Liver (tissue), 9 donors: ENCODE measurements around the gene GATA6. TPM values are rescaled to one million over a fixed set of nuclear protein-coding genes. Genes with fewer than 3 reads are reported as not detected.

Experiments
- DNase-seq: peaks from one replicate; pipeline ENCODE4 v3.0.0-alpha.2; 2017; ENCODE audit warnings: low spot score
- H3K27ac ChIP-seq, 2 donors: one replicate each; pipeline ENCODE4 v1.7.0; 2013; ENCODE audit warnings: inconsistent platforms in 2 of 2, low read length in 2 of 2, control low read depth in 1 of 2, low read depth in 1 of 2, mild to moderate bottlenecking in 1 of 2
- H3K27me3 ChIP-seq, 4 donors: one replicate each; pipeline versions ENCODE4 v1.6.1 to v1.7.0; 2013; ENCODE audit warnings: low read length in 3 of 4, inconsistent platforms in 1 of 4, mild to moderate bottlenecking in 1 of 4, moderate library complexity in 1 of 4; ENCODE audit not compliant: control insufficient read depth in 4 of 4, insufficient read depth in 4 of 4
- H3K36me3 ChIP-seq, 4 donors: one replicate each; pipeline versions ENCODE4 v1.6.1 to v1.7.0; 2013; ENCODE audit warnings: low read length in 3 of 4, mild to moderate bottlenecking in 3 of 4, low read depth in 1 of 4, moderate library complexity in 1 of 4; ENCODE audit not compliant: control insufficient read depth in 4 of 4, insufficient read depth in 3 of 4
- H3K4me1 ChIP-seq, 4 donors: one replicate each; pipeline versions ENCODE4 v1.6.1 to v1.7.0; 2013; ENCODE audit warnings: low read length in 3 of 4, mild to moderate bottlenecking in 3 of 4, moderate library complexity in 1 of 4; ENCODE audit not compliant: control insufficient read depth in 4 of 4, insufficient read depth in 4 of 4
- H3K4me3 ChIP-seq, 3 donors: one replicate each; pipeline versions ENCODE4 v1.6.1 to v1.7.0; 2013; ENCODE audit warnings: low read length in 3 of 3, control low read depth in 1 of 3, low read depth in 1 of 3, mild to moderate bottlenecking in 1 of 3
- H3K9ac ChIP-seq, 2 donors: one replicate each; pipeline ENCODE4 v1.7.0; 2013; ENCODE audit warnings: low read length in 2 of 2, mild to moderate bottlenecking in 2 of 2, moderate library complexity in 2 of 2, control low read depth in 1 of 2, low read depth in 1 of 2
- H3K9me3 ChIP-seq, 4 donors: one replicate each; pipeline versions ENCODE4 v1.6.1 to v1.7.0; 2013; ENCODE audit warnings: low read length in 3 of 4; ENCODE audit not compliant: control insufficient read depth in 4 of 4
- EGR1 ChIP-seq, 2 donors: IDR thresholded peaks; 2 replicates each; pipeline ENCODE4 v1.6.1; 2016 to 2018; ENCODE audit warnings: antibody characterized with exemption in 2 of 2, low read depth in 2 of 2
- FOXA1 ChIP-seq: IDR thresholded peaks from 2 replicates; pipeline ENCODE4 v1.6.1; 2016; ENCODE audit warnings: antibody characterized with exemption
- FOXA2 ChIP-seq: IDR thresholded peaks from 2 replicates; pipeline ENCODE4 v1.6.1; 2016; ENCODE audit warnings: antibody characterized with exemption
- GABPA ChIP-seq, 2 donors: IDR thresholded peaks in 1 of 2; conservative IDR thresholded peaks in 1 of 2; 2 replicates each; pipeline ENCODE4 v1.6.1; 2016; ENCODE audit warnings: antibody characterized with exemption in 2 of 2, mild to moderate bottlenecking in 1 of 2, moderate library complexity in 1 of 2
- HNF4A ChIP-seq, 2 donors: conservative IDR thresholded peaks; 2 replicates each; pipeline ENCODE4 v1.6.1; 2016; ENCODE audit warnings: antibody characterized with exemption in 2 of 2, mild to moderate bottlenecking in 2 of 2
- HNF4G ChIP-seq: IDR thresholded peaks from 2 replicates; pipeline ENCODE4 v1.6.1; 2016; ENCODE audit warnings: antibody characterized with exemption
- JUND ChIP-seq, 2 donors: IDR thresholded peaks; 2 replicates each; pipeline ENCODE4 v1.6.1; 2016; ENCODE audit warnings: antibody characterized with exemption in 2 of 2
- NR2F2 ChIP-seq: IDR thresholded peaks from 2 replicates; pipeline ENCODE4 v1.6.1; 2016; ENCODE audit warnings: antibody characterized with exemption
- RAD21 ChIP-seq, 2 donors: IDR thresholded peaks; 2 replicates each; pipeline ENCODE4 v1.6.1; 2016; ENCODE audit warnings: antibody characterized with exemption in 2 of 2, mild to moderate bottlenecking in 2 of 2
- RXRA ChIP-seq, 2 donors: IDR thresholded peaks; 2 replicates each; pipeline ENCODE4 v1.6.1; 2017 to 2018; ENCODE audit warnings: antibody characterized with exemption in 2 of 2, mild to moderate bottlenecking in 1 of 2
- SP1 ChIP-seq: IDR thresholded peaks from 2 replicates; pipeline ENCODE4 v1.6.1; 2018; ENCODE audit warnings: antibody characterized with exemption, mild to moderate bottlenecking
- TAF1 ChIP-seq: conservative IDR thresholded peaks from 2 replicates; pipeline ENCODE4 v1.6.1; 2016; ENCODE audit warnings: antibody characterized with exemption, mild to moderate bottlenecking
- YY1 ChIP-seq: IDR thresholded peaks from 2 replicates; pipeline ENCODE4 v1.6.1; 2016; ENCODE audit warnings: antibody characterized with exemption, mild to moderate bottlenecking
- WGBS: extraction: QIAGEN DNeasy Blood & Tissue Kit; methylation state at CpG from one replicate; pipeline ENCODE4 v1.1.7; 2013; 5-methylcytosine and 5-hydroxymethylcytosine counted together
- polyA plus RNA-seq, 2 donors: library from polyadenylated mRNA; stranded (reverse) in 1 of 2; unstranded in 1 of 2; fragments of 200-250 nt in 1 of 2; fragments of >200 nt in 1 of 2; fragmentation: Nextera tagmentation in 1 of 2; extraction: Ambion mirVana in 1 of 2; gene quantifications; one replicate each; pipeline versions ENCODE4 v1.2.1 to v1.2.3, GENCODE V29; 2013 to 2015
- total RNA-seq, 2 donors: library from RNA; depleted of rRNA; stranded (reverse); fragments of >200 nt; gene quantifications; one replicate each; pipeline ENCODE4 v1.2.3, GENCODE V29; 2014
- TF ChIP-seq, protein P1 (sequence below): IDR thresholded peaks from 2 replicates; pipeline ENCODE4 v1.6.1; 2016; ENCODE audit warnings: antibody characterized with exemption
- TF ChIP-seq, protein P2 (sequence below): IDR thresholded peaks from 2 replicates; pipeline ENCODE4 v1.6.1; 2016; ENCODE audit warnings: antibody characterized with exemption
- TF ChIP-seq, protein P3 (sequence below): fragments of 150-350 bp; IDR thresholded peaks from 2 replicates; pipeline ENCODE4 v1.5.1; 2017; ENCODE audit warnings: improper control_type of control experiment, low read depth, low read length; ENCODE audit not compliant: missing input control
- TF ChIP-seq, protein P4 (sequence below): IDR thresholded peaks from 2 replicates; pipeline ENCODE4 v1.6.1; 2016; ENCODE audit warnings: antibody characterized with exemption, mild to moderate bottlenecking
- donor health status: healthy.
- donor health status: healthy.
- donor health status: healthy.
- donor health status: healthy.
- donor health status: healthy.

GATA6 gene
- total and polyA plus RNA-seq, 4 donors: 1.8 to 6.6 (median 4.9) TPM

DNA sequence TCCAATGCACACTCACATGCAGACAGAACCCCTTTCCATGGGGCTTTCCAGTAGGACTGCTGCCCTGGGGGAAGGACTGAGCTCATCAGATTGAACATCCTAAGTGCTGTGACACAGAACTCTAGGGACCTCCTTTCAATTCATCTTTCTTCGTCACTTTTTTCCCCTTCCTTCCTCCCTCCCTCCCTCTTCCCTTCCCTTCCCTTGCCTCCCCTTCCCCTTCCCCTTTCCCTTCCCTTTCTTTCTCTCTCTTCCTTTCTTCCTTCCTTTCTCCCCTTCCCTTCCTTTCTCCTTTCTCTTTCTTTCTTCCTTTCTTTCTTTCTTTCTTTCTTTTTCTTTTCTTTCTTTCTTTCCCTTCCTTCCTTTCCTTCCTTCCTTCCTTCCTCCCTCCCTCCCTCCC, 39.6 kb upstream of the GATA6 start:
- no peak for DNase-seq
- Histone ChIP-seq H3K4me1 (no peaks in the 10 kb centered on the region), H3K9ac (no peak overlapping the region), H3K27ac (no peak overlapping the region), H3K4me3 (no peak overlapping the region), H3K27me3 (no peaks in the 10 kb centered on the region), H3K9me3 (no peaks in the 10 kb centered on the region), H3K36me3 (no peaks in the 10 kb centered on the region)
- WGBS: 74% methylated on average over 1 of the region's 1 CpG
- TF ChIP-seq, protein P1, sequence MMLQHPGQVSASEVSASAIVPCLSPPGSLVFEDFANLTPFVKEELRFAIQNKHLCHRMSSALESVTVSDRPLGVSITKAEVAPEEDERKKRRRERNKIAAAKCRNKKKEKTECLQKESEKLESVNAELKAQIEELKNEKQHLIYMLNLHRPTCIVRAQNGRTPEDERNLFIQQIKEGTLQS: no peak
- TF ChIP-seq TAF1 (no peak), GABPA (IDR thresholded peaks at IDR 0.05 in 1 of 2, conservative IDR thresholded peaks at IDR 0.05 in 1 of 2) (no peak), NR2F2 (no peak), FOXA1 (no peak), HNF4G (no peak), EGR1 (IDR thresholded peaks at IDR 0.05; ENCODE audit: low read depth in 2 of 2) (no peak), RAD21 (IDR thresholded peaks at IDR 0.05) (no peak), JUND (IDR thresholded peaks at IDR 0.05) (no peak), YY1 (no peak), SP1 (no peak), FOXA2 (no peak), RXRA (IDR thresholded peaks at IDR 0.05) (no peak), HNF4A (conservative IDR thresholded peaks at IDR 0.05) (no peak)
- TF ChIP-seq, protein P2, sequence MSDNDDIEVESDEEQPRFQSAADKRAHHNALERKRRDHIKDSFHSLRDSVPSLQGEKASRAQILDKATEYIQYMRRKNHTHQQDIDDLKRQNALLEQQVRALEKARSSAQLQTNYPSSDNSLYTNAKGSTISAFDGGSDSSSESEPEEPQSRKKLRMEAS: no peak
- TF ChIP-seq, protein P3, sequence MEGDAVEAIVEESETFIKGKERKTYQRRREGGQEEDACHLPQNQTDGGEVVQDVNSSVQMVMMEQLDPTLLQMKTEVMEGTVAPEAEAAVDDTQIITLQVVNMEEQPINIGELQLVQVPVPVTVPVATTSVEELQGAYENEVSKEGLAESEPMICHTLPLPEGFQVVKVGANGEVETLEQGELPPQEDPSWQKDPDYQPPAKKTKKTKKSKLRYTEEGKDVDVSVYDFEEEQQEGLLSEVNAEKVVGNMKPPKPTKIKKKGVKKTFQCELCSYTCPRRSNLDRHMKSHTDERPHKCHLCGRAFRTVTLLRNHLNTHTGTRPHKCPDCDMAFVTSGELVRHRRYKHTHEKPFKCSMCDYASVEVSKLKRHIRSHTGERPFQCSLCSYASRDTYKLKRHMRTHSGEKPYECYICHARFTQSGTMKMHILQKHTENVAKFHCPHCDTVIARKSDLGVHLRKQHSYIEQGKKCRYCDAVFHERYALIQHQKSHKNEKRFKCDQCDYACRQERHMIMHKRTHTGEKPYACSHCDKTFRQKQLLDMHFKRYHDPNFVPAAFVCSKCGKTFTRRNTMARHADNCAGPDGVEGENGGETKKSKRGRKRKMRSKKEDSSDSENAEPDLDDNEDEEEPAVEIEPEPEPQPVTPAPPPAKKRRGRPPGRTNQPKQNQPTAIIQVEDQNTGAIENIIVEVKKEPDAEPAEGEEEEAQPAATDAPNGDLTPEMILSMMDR: no peak
- TF ChIP-seq, protein P4, sequence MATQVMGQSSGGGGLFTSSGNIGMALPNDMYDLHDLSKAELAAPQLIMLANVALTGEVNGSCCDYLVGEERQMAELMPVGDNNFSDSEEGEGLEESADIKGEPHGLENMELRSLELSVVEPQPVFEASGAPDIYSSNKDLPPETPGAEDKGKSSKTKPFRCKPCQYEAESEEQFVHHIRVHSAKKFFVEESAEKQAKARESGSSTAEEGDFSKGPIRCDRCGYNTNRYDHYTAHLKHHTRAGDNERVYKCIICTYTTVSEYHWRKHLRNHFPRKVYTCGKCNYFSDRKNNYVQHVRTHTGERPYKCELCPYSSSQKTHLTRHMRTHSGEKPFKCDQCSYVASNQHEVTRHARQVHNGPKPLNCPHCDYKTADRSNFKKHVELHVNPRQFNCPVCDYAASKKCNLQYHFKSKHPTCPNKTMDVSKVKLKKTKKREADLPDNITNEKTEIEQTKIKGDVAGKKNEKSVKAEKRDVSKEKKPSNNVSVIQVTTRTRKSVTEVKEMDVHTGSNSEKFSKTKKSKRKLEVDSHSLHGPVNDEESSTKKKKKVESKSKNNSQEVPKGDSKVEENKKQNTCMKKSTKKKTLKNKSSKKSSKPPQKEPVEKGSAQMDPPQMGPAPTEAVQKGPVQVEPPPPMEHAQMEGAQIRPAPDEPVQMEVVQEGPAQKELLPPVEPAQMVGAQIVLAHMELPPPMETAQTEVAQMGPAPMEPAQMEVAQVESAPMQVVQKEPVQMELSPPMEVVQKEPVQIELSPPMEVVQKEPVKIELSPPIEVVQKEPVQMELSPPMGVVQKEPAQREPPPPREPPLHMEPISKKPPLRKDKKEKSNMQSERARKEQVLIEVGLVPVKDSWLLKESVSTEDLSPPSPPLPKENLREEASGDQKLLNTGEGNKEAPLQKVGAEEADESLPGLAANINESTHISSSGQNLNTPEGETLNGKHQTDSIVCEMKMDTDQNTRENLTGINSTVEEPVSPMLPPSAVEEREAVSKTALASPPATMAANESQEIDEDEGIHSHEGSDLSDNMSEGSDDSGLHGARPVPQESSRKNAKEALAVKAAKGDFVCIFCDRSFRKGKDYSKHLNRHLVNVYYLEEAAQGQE: no peak

DNA sequence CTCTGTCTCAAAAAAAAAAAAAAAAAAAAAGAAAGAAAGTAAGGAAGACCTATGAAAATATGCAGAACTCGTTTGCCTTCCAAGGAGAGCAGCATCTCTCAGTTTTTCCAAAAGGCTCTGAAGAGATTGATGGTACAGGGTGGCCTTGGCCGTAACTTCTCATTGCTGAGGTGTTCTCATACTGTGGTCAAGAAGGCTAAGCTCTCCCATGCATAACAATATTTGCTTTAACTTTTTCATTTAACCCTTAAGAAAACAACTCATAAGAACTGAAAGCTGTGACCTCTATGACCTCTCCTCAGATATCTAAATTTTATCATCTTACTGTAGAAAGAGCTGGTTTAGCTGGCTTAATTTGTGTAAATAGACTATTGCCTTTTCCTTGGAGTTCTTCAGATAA, 37.1 kb upstream of the GATA6 start:
- H3K4me3 ChIP-seq: no peak overlapping the region
- H3K9ac ChIP-seq: no peak overlapping the region
- H3K36me3 ChIP-seq: no peaks in the 10 kb centered on the region
- H3K27ac ChIP-seq: no peak overlapping the region
- no peaks in the 10 kb centered on the region for H3K4me1 ChIP-seq
- WGBS: 95% methylated on average over 2 of the region's 2 CpGs
- H3K27me3 ChIP-seq: no peaks in the 10 kb centered on the region
- H3K9me3 ChIP-seq: no peaks in the 10 kb centered on the region
- DNase-seq: no peak
- no peak for TF ChIP-seq RXRA (IDR thresholded peaks at IDR 0.05)
